GM23248 (cell line): Measurements from ENCODE around the gene LIMS2.

ENCODE experiments used
- EZH2 ChIP-seq: fragments of 200-600 bp; sonication (generic); IDR thresholded peaks from 2 replicates; pipeline ENCODE4 v1.6.1; 2018; ENCODE audit warnings: antibody characterized with exemption, mild to moderate bottlenecking; ENCODE audit not compliant: insufficient read depth, poor library complexity, severe bottlenecking
- EZH2phosphoT487 ChIP-seq: fragments of 200-600 bp; sonication (generic); IDR thresholded peaks from 2 replicates; pipeline ENCODE4 v1.6.1; 2018; ENCODE audit warnings: antibody characterized with exemption, moderate library complexity, mild to moderate bottlenecking, low read depth; ENCODE audit not compliant: insufficient read depth

DNA sequence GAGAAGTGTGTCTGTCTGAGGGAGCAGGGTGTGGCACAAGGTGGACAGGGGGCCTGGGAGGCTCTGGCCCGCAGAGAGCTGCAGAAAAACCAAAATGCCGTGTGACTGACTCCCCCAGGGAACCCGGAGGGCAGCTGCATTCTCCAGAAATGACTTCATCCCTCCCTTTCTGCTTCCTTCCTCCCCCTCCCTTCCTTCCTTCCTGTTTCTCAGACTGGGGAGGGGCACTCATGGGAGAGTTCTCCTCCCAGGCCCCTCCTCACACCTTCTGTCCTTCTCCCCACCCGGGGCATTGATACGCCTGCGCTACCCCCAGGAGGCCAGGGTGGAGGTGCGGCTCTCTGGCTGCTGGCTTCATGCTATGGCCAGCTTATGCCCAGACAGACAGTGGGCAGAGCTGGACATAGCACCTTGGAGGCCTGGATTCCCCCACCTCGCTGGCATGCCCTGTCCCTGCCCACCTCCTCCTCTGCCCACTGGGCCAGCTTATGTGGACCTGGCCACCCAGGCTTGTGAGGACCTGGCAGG lies 37.5 kb downstream of the LIMS2 start:
- TF ChIP-seq EZH2 (no peak), EZH2phosphoT487 (no peak)
